ENCODE data around the gene BMP6.

- no peak for TF ChIP-seq CTCF (IDR thresholded peaks at IDR 0.05; ENCODE audit: borderline replicate concordance, extremely low read depth, low read length, poor library complexity, severe bottlenecking)
- TF ChIP-seq EZH2 (IDR thresholded peaks at IDR 0.05; ENCODE audit: borderline replicate concordance, low read depth, low read length, severe bottlenecking) = no peak
These were observed 157.5 kb downstream of the BMP6 start for GRCh38 chr6:7883381-7883780.
